ENCODE measurements around the gene CCL22.
A peak's percentile ranks its signal among the peaks of the same experiment; 100 is the strongest.
"Not testable (repeated sequence)": the region's sequence is repeated elsewhere in the genome, so short reads cannot be mapped to it uniquely, and the experiment has no call there.

Gene CCL22

GRCh38 chr16:57348327-57348726 lies 10.3 kb upstream of the CCL22 start:
- DNase-seq = no peak

GRCh38 chr16:57349212-57350031 lies 9.2 kb upstream of the CCL22 start:
- DNase-seq = no peak

- no peak for DNase-seq
These were observed 5.9 kb upstream of the CCL22 start for GRCh38 chr16:57352636-57353047.

- no peak for DNase-seq
These were observed 4.3 kb upstream of the CCL22 start for GRCh38 chr16:57354311-57354710.

GRCh38 chr16:57355898-57356414 lies 2.6 kb upstream of the CCL22 start:
- no peak for DNase-seq

GRCh38 chr16:57356547-57356946 lies 2.0 kb upstream of the CCL22 start:
- DNase-seq = no peak

GRCh38 chr16:57357330-57358085 lies 1.1 kb upstream of the CCL22 start:
- DNase-seq = no peak

GRCh38 chr16:57358086-57358420 lies 530 bp upstream of the CCL22 start:
- no peak for DNase-seq

- DNase-seq = no peak
These were observed 1.8 kb downstream of the CCL22 start for GRCh38 chr16:57360321-57360935.

- DNase-seq = no peak
These were observed 2.8 kb downstream of the CCL22 start for GRCh38 chr16:57361404-57361803.

- no peak for DNase-seq
These were observed 5.6 kb downstream of the CCL22 start for GRCh38 chr16:57364143-57364542.

- no peak for DNase-seq
These were observed 8.0 kb downstream of the CCL22 start for GRCh38 chr16:57366544-57367040.

GRCh38 chr16:57367116-57367752 lies 8.7 kb downstream of the CCL22 start:
- no peak for DNase-seq

- no peak for DNase-seq
These were observed 13.2 kb downstream of the CCL22 start for GRCh38 chr16:57371494-57372371.

- DNase-seq = peak; percentile 66
These were observed 14.0 kb downstream of the CCL22 start, which contains the start of gene CX3CL1 for GRCh38 chr16:57372372-57373116. Gene CX3CL1 (plus strand): TSS chr16:57372490. CDS start chr16:57372569, 79 bp downstream.

GRCh38 chr16:57373117-57373947 lies 14.7 kb downstream of the CCL22 start:
- no peak for DNase-seq

GRCh38 chr16:57374067-57374534 lies 15.5 kb downstream of the CCL22 start:
- no peak for DNase-seq

GRCh38 chr16:57374925-57375465 lies 16.4 kb downstream of the CCL22 start:
- not testable (repeated sequence) for DNase-seq

- DNase-seq = no peak
These were observed 17.8 kb downstream of the CCL22 start for GRCh38 chr16:57376313-57376818.
